Measurements from ENCODE around the gene FAM227B.
"Not testable (repeated sequence)": the region's sequence is repeated elsewhere in the genome, so short reads cannot be mapped to it uniquely, and the experiment has no call there.

Gene FAM227B

DNA sequence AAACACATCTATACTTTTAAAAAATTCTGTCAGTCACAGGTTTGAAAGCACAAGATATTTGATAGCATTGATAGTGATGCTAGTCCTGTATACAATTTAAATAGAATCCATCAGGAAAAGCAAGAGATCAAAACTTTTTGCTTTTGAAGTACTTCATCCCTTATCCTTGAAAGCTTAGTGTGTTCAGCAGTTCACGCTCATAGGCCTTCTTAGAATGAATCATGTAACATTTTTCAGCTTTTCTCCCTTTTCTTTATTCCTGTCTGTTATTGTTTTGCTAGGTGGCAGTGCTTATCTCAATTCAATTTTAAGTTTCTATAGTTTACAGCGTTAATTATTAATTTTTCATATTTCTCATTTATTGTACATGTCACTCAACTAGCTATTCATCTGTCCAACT is 128.5 kb downstream of the FAM227B start:
- DNase-seq: no peak

DNA sequence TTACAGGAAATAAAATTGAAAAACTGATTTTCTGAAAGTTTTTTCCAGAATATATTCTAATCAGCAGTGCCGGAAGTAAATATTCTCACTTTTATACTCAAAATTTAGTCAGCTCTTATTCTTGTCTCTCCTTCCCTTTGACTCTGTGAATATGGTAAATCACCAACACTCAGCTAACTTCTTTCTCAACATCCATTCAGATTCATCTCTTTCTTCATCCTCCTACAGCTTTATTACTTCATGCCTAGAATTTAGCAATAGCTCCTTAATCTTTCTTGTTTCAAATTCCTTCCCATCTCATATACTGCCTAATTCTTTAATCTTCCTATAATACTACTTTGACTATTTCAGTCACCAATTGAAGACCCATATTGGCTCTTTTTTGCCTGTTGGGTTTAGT is 129.7 kb downstream of the FAM227B start:
- no peak for DNase-seq

DNA sequence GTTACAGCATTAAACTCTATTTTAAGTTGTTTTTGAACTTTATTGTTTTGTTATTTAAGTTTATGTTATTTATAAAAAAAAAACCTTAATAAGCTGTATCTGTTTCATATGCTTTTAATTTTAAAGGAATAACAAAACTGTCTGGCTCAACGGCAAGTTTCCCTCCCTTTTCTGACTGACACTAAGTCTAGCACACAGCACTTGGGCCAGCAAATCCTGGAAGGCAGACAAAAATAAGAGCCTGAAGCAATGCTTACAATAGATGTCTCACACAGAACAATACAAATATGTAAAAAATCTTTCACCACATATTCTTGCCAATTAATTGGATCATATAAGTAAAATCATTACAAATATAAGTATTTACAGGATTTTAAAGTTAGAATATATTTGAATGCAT is 135.2 kb downstream of the FAM227B start:
- not testable (repeated sequence) for DNase-seq

DNA sequence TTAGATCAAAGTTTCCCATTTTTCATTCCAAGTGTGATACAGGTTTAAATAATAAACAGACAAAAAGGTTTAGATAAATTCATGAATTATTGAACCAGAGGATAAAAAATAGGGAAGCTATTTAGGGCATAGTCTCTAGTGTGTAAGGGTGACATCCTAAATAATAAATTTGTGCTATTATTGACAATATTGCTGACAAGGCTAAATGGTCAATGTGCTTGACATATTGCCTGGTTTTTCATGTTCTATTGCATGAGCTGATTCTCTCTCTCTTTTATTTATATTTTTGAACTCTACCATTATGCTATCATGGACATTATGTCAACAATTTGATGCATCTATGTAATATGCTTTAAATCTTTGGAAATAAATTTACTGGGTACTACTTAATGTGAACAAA is 141.6 kb downstream of the FAM227B start:
- DNase-seq: not testable (repeated sequence)

DNA sequence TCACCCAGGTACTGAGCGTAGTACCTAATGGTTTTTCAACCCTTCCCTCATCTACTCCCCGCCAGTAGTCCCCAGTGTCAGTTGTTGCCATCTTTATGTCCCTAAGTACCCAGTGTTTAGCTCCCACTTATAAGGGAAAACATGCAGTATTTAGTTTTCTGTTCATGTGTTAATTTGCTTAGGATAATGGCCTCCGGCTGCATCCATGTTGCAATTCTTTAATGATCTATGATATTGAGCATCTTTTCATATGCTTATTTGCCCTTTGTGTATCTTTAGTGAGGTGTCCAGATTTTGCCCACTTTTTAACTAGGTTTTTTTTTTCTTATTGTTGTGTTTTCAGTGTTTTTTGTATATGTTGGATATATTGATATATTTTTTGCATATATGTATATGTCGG is 142.6 kb downstream of the FAM227B start:
- DNase-seq: not testable (repeated sequence)

DNA sequence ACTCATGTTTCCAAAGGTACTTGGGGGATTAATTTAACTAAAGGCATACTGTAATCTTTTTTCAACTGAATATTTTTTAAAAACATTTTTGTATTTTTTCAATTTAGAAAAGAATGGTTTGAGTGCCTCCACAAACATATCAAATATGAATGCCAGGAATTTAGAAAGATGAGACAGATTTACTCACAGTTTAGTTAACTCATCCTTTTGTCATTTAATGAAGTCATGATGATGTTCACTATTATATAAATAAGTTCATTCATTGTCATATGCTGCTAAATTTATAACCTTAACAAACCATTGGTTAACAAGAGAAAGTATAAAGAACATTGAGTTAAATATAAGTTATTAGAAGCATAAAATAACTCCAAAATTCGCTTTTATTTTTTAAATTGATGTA is 147.6 kb downstream of the FAM227B start:
- DNase-seq: no peak

DNA sequence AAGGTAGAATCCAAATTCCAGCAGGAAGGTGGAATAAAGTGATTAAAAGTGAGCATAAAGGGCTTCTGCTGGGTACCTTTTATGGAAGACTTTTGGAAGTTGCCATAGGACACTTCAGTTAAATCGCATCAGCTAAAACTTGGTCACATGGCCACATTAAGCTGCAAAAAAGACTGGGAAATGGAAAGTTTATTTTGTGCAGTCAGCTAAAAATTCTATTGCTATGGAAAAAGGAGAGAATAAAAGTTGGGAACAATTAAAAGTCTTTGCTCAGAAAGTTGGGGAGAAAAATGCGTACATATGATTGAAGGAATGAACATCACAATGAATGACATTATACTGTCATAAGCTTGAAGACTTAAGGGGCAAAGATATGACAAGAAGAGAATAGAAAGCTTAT is 148.3 kb downstream of the FAM227B start:
- DNase-seq: no peak

DNA sequence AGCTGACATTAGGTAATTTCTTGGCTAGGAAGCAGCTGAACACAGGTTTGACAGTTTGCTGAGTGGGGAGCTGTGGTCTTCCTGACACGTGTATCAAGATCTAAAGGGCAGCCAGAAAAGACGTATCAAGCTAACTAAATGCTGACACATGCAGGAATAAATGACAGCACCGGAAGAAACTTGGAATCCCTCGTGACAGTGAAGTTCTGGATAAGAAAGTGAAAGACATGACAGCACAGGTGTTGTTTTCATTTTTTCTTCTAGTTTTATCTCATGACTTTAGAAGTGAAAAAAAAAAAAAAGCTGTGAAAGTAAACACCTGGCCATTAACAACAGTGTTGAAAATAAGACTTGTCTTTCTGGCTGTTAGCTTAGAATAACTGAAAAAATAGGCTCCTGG is 148.9 kb downstream of the FAM227B start:
- no peak for DNase-seq

DNA sequence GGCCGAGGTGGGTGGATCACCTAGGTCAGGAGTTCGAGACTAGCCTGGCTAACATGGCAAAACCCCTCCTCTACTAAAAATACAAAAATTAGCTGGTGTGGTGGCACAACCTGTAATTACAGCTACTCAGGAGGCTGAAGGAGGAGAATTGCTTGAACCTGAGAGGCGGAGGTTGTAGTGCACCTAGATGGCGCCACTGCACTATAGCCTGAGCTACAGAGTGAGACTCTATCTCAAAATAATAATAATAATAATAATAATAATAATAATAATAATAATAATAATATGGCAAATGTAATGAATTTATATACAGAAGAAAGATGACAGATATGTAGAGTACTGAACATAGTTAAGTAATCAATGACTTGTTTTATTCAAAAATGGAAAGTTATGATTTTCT is 149.4 kb downstream of the FAM227B start:
- not testable (repeated sequence) for DNase-seq

DNA sequence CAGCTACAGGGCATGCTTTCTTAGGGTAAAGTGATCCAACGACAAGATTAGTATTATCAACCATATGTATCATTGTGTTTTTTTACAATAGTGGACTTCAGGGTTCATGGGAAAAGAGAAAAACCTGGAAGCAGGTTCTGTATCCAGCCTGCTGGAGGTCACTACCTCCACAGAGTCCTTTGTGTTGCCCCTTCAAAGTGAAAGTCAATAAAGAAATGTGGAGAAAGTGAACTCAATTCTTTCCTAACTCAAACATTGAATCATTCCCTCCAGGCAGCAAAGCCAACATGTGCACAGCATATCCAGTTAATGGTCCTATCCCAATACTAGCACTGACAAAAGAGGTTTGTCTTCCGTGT is 152.2 kb downstream of the FAM227B start:
- no peak for DNase-seq

DNA sequence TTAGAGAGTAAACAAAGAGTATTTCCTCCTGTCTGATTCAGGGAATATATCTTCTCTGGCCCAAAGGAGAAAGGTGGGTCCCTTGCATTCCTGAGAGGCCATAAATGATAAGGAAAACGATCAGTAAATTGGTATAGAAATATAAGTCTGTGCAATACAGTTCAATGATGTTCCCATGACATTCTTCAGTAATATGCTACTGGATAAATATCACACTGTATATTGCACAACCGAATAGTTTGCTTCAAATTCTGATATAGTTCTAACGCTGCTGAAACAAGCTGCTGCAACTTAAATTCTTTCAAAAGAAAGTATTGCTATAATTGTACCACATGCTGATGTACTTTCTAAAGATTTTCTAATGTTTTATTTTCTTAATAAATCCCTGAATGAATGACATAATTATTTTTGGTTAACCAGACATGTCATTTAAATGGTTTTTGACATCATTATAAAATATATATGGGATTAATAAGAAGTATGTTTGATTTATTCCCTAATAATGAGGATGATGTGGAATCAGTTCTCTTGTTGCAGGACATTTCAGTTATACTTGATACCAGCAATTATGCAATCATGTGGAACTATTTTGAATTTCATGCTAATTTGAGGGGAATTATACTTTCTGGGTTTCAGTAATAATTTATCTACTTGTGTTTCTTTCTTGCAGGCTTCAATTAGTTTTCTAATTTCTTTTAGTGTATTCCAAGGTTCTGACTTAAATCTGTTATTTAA is 152.7 kb downstream of the FAM227B start:
- no peak for DNase-seq

DNA sequence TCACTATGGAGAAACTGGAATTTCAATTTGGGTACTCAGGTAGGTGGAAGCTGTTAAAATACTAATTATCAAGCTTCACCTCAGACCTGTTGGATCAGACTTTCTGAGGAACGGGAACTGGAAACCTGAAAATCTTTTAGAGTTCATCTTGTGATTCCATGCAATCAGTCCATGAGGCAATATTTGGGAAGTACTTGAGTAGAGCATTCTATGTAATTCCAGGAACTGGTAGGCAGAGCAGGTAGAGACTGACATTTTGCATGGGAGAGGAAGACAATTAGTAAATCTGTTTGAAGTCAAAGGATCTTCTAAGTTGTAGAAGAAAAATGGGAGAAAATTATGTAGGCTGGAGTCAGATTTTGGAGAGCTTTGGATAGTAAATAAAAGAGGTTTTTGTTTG is 154.5 kb downstream of the FAM227B start:
- DNase-seq: no peak

DNA sequence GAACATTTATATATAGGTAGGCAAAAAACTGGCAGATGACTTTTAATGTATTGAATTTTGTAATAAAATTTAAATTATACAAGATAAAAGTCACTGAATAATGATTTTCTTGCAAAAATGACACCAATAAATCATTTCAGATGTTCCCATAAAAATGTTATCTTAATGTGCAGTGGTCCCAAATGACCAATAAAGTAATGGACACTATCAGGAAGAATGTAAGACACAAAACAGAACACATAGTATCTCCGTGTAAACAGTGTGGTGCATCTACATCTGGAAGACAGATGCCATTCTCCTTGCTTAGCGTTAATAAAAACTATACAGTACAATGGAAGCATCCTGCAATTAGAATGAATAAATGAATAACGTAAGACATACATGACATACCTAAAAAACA is 156.1 kb downstream of the FAM227B start:
- no peak for DNase-seq

DNA sequence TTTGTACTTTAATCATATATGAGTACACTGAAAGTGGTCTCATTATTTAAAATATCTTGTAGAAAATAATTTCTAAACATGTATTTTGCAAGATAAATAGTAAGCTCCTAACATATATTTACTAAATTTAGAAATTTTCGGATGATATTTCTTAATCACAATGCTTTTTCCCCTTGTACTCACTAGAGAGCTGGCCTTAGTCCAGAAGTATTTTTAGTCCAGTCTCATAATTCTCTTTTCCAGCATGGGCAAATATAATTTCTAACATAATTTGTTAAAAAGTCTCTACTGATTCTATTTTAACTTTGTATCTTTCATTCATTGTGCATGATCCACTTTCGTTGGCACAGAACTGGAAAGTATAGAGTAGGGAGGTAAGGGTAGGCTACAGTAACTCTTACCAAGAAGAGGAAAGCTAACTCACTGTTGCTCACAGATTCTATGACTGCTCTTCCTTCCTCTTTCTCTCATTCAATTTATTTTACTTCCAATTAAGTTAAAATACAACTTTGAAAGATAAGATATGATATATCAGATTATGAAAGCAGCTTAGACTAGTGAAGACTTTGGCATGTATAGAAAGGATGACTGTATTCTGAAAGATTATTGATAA is 158.3 kb downstream of the FAM227B start:
- no peak for DNase-seq

DNA sequence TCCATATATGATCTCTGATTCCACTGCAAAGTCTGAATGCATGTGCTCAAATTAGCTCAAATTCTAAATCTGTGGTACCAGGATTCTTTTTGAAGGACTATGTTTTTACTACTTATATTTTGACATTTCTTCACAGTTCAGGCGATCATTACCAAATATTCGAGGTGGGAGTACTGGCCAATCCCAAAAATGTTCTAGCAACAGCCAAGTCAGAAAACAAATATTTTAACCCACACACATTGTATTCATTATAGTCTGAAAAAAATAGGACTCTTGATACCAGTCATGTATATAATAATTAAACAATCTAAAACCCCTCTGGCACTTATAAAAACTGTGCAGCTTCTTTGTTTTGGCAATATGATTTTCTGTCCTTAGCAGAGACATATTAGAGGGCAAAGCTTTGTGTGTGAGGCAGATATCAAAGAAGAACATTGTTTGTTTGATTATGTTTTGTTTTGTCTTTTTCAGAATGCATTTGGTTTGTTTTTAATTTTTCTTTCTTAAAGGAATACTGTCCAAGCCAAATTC is 160.1 kb downstream of the FAM227B start:
- no peak for DNase-seq

DNA sequence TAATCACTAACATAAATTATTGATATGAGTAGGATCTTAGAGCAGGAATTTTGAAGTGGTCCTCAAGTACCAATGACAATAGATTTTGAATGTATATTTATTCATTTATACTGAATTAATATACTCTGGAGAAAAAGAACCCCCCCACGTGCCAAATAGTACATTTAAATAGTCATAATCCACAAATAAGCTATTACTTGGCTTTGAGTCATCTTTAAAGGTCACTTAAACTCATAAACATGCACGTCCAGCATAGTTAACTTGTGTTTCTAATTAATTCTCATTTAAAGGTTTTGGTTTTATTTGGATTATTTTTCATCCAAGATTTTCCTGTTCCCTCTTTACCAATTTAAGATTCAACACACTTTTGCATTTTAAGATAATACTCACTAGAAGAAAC is 162.5 kb downstream of the FAM227B start:
- DNase-seq: no peak

DNA sequence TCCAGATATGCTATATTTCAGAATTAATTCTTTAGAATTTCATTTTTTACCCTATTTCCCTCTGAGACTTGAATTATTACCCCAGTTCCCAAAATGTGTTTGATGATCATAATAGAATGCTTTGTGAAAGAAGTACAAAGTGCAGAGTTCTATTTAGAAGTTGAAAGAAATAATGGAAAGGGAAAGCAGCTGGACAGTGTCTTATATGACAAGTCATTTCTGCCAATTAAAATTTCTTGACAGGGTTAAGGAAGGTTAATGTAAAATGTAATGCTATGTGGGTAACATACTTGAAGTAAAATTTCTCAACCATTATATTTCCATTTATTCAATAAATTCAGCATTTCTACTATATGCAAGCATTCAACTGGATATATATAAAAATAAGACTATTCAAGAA is 164.5 kb downstream of the FAM227B start:
- no peak for DNase-seq

DNA sequence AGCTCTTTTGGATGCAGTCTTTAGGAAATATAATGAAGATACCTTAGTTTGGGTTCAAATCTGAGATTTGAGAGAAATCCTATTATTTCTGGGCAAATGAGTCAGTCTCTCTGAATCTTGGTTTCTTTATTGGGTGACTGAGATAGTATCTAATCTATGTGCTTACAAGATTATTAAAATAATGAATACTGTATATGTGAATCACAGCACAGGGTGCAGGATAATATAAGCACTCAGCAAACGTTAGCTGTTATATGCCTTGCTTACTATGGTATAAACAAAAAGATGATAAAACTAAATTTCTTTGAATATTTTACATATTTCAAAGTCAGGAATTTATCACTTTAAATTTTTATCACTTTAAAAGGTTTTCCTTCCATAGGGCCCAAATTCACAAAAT is 168.0 kb downstream of the FAM227B start:
- DNase-seq: no peak

DNA sequence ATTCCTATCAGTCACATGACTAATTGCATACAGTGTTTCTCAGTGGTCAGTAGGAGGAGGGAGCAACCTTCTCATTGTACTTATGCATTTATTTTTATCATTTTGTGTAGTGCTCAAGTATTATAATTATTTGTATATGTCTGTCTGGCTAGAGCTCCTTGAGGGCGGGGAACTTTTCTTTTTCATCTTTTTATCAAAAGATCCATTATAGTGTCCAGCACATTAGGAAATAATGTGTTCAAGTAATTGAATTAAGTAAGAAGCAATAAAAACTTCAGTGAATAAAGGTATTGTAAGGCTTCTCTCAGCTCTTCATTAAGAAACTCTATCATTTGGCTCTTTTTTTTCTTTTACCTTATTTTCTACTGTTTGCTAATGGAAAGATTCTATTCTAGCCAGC is 178.8 kb downstream of the FAM227B start:
- DNase-seq: no peak

DNA sequence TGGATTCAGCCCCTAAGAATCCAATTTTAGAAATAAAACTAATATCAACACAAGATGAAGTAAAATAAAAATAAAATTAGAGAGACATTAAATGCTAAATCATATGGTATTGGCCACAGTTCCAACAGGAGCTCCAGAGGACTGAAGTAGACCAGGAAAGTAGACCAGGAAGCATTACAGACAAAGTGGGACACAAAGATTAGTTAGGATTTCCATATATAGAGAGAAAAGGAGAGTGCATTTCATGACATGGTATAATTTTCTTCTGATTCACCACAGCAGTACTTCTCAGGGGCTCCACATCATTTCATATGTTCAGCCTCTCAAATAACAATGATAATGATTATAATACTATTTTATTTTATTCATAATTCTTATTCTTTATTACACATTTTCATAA is 179.3 kb downstream of the FAM227B start:
- no peak for DNase-seq

DNA sequence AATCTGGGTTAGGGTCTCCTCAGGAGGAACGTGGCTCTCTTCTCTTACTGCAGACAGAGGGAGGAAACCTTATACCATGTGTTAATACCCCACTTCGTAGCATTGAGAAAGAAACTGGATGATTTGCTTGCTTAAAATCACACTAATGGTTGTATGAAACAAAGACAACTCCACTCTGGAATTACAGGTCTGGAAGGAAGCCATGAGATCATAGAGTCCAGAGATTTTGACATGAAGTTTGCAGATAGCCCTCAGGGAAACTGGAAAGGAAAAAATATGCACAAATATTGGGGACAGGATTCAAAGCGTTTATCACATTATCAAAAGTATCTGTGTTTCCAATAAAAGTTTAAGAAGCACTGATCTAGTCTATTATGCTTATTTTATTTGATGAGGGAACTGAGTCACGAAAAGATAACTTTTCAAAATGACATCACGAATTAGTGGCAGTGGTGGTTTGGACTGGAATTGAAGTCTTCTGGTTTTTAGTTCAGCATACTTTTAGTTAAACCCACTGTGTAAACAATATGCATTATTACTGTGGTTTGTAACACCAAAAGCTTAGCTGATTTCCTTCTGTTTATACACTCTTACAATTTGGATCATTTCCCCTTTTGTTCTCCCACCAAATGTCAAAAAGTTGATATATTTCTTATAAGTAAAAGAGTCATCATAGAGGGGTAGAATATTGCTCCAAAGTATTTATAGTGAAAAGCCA is 180.8 kb downstream of the FAM227B start:
- no peak for DNase-seq

DNA sequence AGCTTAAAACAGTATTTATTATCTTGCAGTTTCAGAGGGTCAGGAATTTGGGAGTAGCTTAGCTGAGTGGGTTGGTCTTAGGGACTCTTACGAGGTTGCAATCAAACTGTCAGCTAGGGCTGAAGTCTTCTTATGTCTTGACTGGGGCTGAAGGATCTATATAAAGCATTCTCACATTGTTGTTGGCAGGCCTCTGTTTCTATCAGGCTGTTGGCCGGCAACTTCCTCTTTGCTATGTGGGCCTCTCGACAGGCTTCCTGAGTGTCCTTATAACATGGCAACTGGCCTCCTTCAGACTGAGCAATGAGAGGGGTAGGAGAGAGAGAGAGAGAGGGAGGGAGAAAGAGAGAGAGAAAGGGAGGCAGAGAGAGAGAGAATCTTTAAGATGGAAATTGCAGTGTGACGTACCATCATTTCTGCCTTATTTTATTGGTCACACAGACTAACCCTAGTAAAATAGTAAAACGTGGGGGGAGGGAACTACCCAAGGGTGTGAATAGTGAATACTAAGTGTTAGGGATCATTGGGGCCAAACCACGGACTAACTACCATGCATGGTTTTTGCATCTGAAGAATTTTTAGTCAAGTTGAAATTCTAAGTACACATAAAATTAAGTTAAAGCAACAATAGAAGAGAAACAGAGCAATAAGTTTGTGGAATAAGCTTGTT is 181.5 kb downstream of the FAM227B start:
- DNase-seq: no peak

DNA sequence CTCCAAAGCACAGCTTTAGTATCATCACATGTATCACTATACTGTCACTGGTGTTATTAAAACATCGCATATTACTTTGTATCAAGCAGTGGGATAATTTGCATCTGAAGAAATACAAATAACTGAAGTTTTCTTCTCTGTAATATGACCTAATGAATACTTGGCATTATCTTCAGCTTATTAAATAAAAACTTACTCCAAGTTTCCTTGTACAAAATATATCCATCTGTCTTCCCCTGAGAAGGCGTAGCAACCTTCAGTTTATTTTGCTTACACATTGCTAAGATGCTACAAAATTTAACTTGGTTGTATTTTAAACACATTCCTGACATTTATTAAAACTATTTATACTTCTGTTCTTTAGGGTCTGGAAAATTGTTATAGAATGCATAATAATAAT is 183.9 kb downstream of the FAM227B start:
- DNase-seq: no peak

DNA sequence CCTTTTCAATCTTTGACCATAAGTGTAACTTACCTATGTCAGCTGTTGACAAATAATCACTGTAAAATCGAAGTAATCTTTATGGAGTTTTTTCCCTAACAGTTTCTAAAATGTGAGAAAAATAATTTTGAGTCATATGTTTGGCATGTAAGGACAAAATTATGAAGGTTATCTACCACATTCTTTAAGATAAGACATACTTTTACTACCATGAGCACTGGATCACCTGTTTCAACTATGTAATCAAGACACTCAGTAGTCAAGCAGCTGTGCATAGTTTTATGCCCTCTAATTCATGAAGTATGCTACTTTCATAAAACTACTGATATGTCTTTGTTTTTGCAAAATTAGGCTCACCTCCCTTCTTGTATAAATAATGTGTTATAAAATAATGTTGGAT is 185.4 kb downstream of the FAM227B start:
- DNase-seq: no peak

Data from activated CD8-positive, alpha-beta memory T cell treated with anti-CD3 and anti-CD28 coated beads, Interleukin-2, amount 50 U/mL, for 4 hours (primary cell).